Prostate gland (tissue), 2 donors: Measurements from ENCODE around the gene ARL15.

Source experiments
- CTCF ChIP-seq, 4 experiments: fragments of 200-600 bp in 2 of 4; fragments of 450-650 bp in 2 of 4; sonication (generic) in 2 of 4; IDR thresholded peaks; 1 replicate in 3 of 4; 2 replicates in 1 of 4; pipeline ENCODE4 v1.5.1; 2016 to 2019; ENCODE audit warnings: antibody characterized with exemption in 4 of 4, mild to moderate bottlenecking in 2 of 4, moderate library complexity in 2 of 4
- POLR2A ChIP-seq: fragments of 450-650 bp; IDR thresholded peaks from one replicate; pipeline ENCODE4 v1.6.1; 2016; ENCODE audit warnings: antibody characterized with exemption, mild to moderate bottlenecking
- POLR2AphosphoS5 ChIP-seq: sonication (generic); formaldehyde crosslinking; IDR thresholded peaks from one replicate; pipeline ENCODE4 v1.6.1; 2017; ENCODE audit warnings: antibody characterized with exemption

- TF ChIP-seq CTCF (IDR thresholded peaks at IDR 0.05) (no peak), POLR2A (no peak), POLR2AphosphoS5 (no peak)
Measured at GRCh38 chr5:53987101-53987500, 323.3 kb downstream of the ARL15 start.
